GM23338 (cell line): ENCODE measurements around the gene GRIK4. TPM values are rescaled to one million over a fixed set of nuclear protein-coding genes. Genes with fewer than 3 reads are reported as not detected.

Experiments used
- ATAC-seq: fragments of 200-7000 bp; cut with Tn5 transposase; 3 replicates; pipeline ENCODE4 v1.9.1; 2020
- DNase-seq: peaks from one replicate; pipeline ENCODE4 v3.0.0-alpha.2; 2015; ENCODE audit warnings: low spot score
- H2AFZ ChIP-seq: fragments of 200-600 bp; sonication (generic); 2 replicates; pipeline ENCODE4 v1.8.0; 2016; ENCODE audit warnings: antibody characterized with exemption, mild to moderate bottlenecking, moderate library complexity
- H3F3A ChIP-seq: fragments of 200-600 bp; sonication (generic); replicated peaks from 2 replicates; pipeline ENCODE4 v1.8.0; 2017; ENCODE audit warnings: antibody characterized with exemption, mixed run types, low read depth
- H3K27ac ChIP-seq: fragments of 200-600 bp; sonication (generic); 2 replicates; pipeline ENCODE4 v1.6.1; 2016; ENCODE audit warnings: low read depth
- H3K27me3 ChIP-seq: fragments of 200-600 bp; sonication (generic); 2 replicates; pipeline ENCODE4 v1.8.0; 2016; ENCODE audit warnings: mild to moderate bottlenecking, mixed run types, moderate library complexity; ENCODE audit not compliant: insufficient read depth
- H3K36me3 ChIP-seq: fragments of 200-600 bp; sonication (generic); 2 replicates; pipeline ENCODE4 v1.8.0; 2016; ENCODE audit warnings: mild to moderate bottlenecking; ENCODE audit not compliant: insufficient read depth
- H3K4me1 ChIP-seq: fragments of 200-600 bp; sonication (generic); 2 replicates; pipeline ENCODE4 v1.8.0; 2016; ENCODE audit warnings: mild to moderate bottlenecking, moderate library complexity; ENCODE audit not compliant: insufficient read depth
- H3K4me2 ChIP-seq: fragments of 200-600 bp; sonication (generic); 2 replicates; pipeline ENCODE4 v1.7.1; 2017; ENCODE audit warnings: mixed run types
- H3K4me3 ChIP-seq: fragments of 200-600 bp; sonication (generic); 2 replicates; pipeline ENCODE4 v1.6.1; 2016; ENCODE audit warnings: mixed run types
- H3K79me2 ChIP-seq: fragments of 200-600 bp; sonication (generic); replicated peaks from 2 replicates; pipeline ENCODE4 v1.8.0; 2017; ENCODE audit warnings: mild to moderate bottlenecking; ENCODE audit not compliant: insufficient read depth
- H3K9me2 ChIP-seq: fragments of 200-600 bp; sonication (generic); 2 replicates; pipeline ENCODE4 v1.8.0; 2017; ENCODE audit not compliant: insufficient read depth
- H4K20me1 ChIP-seq: fragments of 200-600 bp; sonication (generic); replicated peaks from 2 replicates; pipeline ENCODE4 v1.8.0; 2017; ENCODE audit warnings: mild to moderate bottlenecking; ENCODE audit not compliant: insufficient read depth
- H3K27ac Mint-ChIP-seq: 2 replicates; pipeline ENCODE4 v1.8.0; 2020; ENCODE audit warnings: inconsistent platforms, mild to moderate bottlenecking, moderate library complexity, mixed read lengths
- H3K27me3 Mint-ChIP-seq: 3 replicates; pipeline ENCODE4 v1.8.0; 2022; ENCODE audit warnings: low read depth, mild to moderate bottlenecking, moderate library complexity, mixed read lengths, inconsistent platforms; ENCODE audit not compliant: insufficient read depth, poor library complexity
- H3K36me3 Mint-ChIP-seq: 3 replicates; pipeline ENCODE4 v1.8.0; 2021; ENCODE audit warnings: low read depth, mild to moderate bottlenecking, inconsistent platforms, moderate library complexity, mixed read lengths
- H3K4me1 Mint-ChIP-seq: 3 replicates; pipeline ENCODE4 v1.8.0; 2020; ENCODE audit warnings: mild to moderate bottlenecking, inconsistent platforms, mixed read lengths
- H3K4me3 Mint-ChIP-seq: 3 replicates; pipeline ENCODE4 v1.8.0; 2021; ENCODE audit warnings: moderate library complexity, mild to moderate bottlenecking, inconsistent platforms, mixed read lengths
- H3K9me3 Mint-ChIP-seq: 3 replicates; pipeline ENCODE4 v1.8.0; 2020; ENCODE audit warnings: moderate library complexity, mild to moderate bottlenecking, inconsistent platforms, mixed read lengths
- CREB1 ChIP-seq: fragments of 250-450 bp; sonication (Bioruptor Pico); IDR thresholded peaks from 2 replicates; pipeline ENCODE4 v1.5.0; 2020; ENCODE audit warnings: low read depth, mild to moderate bottlenecking, moderate library complexity
- CTCF ChIP-seq, 2 experiments: fragments of 200-600 bp in 1 of 2; sonication (generic) in 1 of 2; conservative IDR thresholded peaks; 2 replicates each; pipeline versions ENCODE4 v1.5.1 to v1.6.1; 2016 to 2017; ENCODE audit warnings: antibody characterized with exemption in 2 of 2, low read depth in 2 of 2, mild to moderate bottlenecking in 2 of 2, moderate library complexity in 1 of 2
- ETS1 ChIP-seq: IDR thresholded peaks from 2 replicates; pipeline ENCODE4 v1.6.1; 2016; ENCODE audit warnings: antibody characterized with exemption
- EZH2 ChIP-seq: fragments of 200-600 bp; sonication (generic); IDR thresholded peaks from one replicate; pipeline ENCODE4 v1.8.0; 2017; ENCODE audit warnings: antibody characterized with exemption, mild to moderate bottlenecking, low read depth; ENCODE audit not compliant: unreplicated experiment
- EZH2phosphoT487 ChIP-seq: fragments of 200-600 bp; sonication (generic); IDR thresholded peaks from one replicate; pipeline ENCODE4 v1.8.1; 2018; ENCODE audit warnings: antibody characterized with exemption; ENCODE audit not compliant: unreplicated experiment
- JUNB ChIP-seq: IDR thresholded peaks from one replicate; pipeline ENCODE4 v1.6.1; 2016; ENCODE audit warnings: antibody characterized with exemption; ENCODE audit not compliant: unreplicated experiment
- NANOG ChIP-seq: IDR thresholded peaks from 2 replicates; pipeline ENCODE4 v1.6.1; 2016; ENCODE audit warnings: antibody characterized with exemption, borderline replicate concordance
- POLR2AphosphoS5 ChIP-seq: IDR thresholded peaks from 2 replicates; pipeline ENCODE4 v1.6.1; 2016; ENCODE audit warnings: antibody characterized with exemption, low read depth
- REST ChIP-seq: IDR thresholded peaks from one replicate; pipeline ENCODE4 v1.6.1; 2018; ENCODE audit warnings: antibody characterized with exemption; ENCODE audit not compliant: unreplicated experiment
- STAT1 ChIP-seq: IDR thresholded peaks from one replicate; pipeline ENCODE4 v1.6.1; 2016; ENCODE audit warnings: antibody characterized with exemption; ENCODE audit not compliant: unreplicated experiment
- ZNF114 ChIP-seq: fragments of 250-450 bp; sonication (Bioruptor Pico); IDR thresholded peaks from 2 replicates; pipeline ENCODE4 v1.5.0; 2020; ENCODE audit warnings: mild to moderate bottlenecking, moderate library complexity
- ZNF331 ChIP-seq: fragments of 250-450 bp; sonication (Bioruptor Pico); IDR thresholded peaks from 2 replicates; pipeline ENCODE4 v1.5.0; 2020; ENCODE audit warnings: low read depth, mild to moderate bottlenecking, moderate library complexity
- ZNF462 ChIP-seq: fragments of 250-450 bp; sonication (Bioruptor Pico); IDR thresholded peaks from 2 replicates; pipeline ENCODE4 v1.5.0; 2020; ENCODE audit warnings: mild to moderate bottlenecking, moderate library complexity
- polyA plus RNA-seq: library from polyadenylated mRNA; unstranded; fragments of >200 nt; fragmentation: Nextera tagmentation; extraction: Ambion mirVana; gene quantifications from 2 replicates; pipeline ENCODE4 v1.2.1, GENCODE V29; 2016
- total RNA-seq: library from RNA; depleted of rRNA; stranded (reverse); fragments of >200 nt; shearing (Covaris generic); gene quantifications from 2 replicates; pipeline ENCODE4 v1.2.3, GENCODE V29; 2014

The GRIK4 gene
- total and polyA plus RNA-seq, 2 experiments from 2014 or later, result 0.63 to 2.2 TPM

- no peaks in the 10 kb centered on the region for H3K9me2 ChIP-seq
- H3K27ac ChIP-seq, result no peak overlapping the region
- Mint-ChIP-seq H3K9me3 (no peaks in the 10 kb centered on the region; the same call in 2 of the 3 replicates), H3K4me3 (no peak overlapping the region), H3K36me3 (no peaks in the 10 kb centered on the region), H3K4me1 (peaks cover 22% of the 10 kb centered on the region), H3K27ac (no peak overlapping the region), H3K27me3 (peaks cover 10% of the 10 kb centered on the region)
- no peaks in the 10 kb centered on the region for H3K79me2 ChIP-seq
- no peaks in the 10 kb centered on the region for H3K27me3 ChIP-seq
- H3K4me2 ChIP-seq, result no peak overlapping the region
- H3K4me3 ChIP-seq, result no peak overlapping the region
- no peaks in the 10 kb centered on the region for H3F3A ChIP-seq
- no peak for ATAC-seq
- H4K20me1 ChIP-seq, result no peaks in the 10 kb centered on the region
- H2AFZ ChIP-seq, result no peak overlapping the region
- 0 out of 2 replicates have a peak, but pooled peaks cover 5% of the 10 kb centered on the region for H3K4me1 ChIP-seq
- TF ChIP-seq ZNF331 (no peak), NANOG (no peak), ETS1 (no peak), POLR2AphosphoS5 (no peak), ZNF114 (no peak), JUNB (no peak), EZH2 (no peak), CTCF (conservative IDR thresholded peaks at IDR 0.05; ENCODE audit: low read depth in 2 of 2) (no peak), CREB1 (CRISPR knock-in tag) (no peak), STAT1 (no peak), ZNF462 (CRISPR knock-in tag) (no peak), REST (no peak), EZH2phosphoT487 (no peak)
- DNase-seq, result no peak
- no peaks in the 10 kb centered on the region for H3K36me3 ChIP-seq
Measured at GRCh38 chr11:120893440-120894201, 382.1 kb downstream of the GRIK4 start.
